ENCODE data around the gene LGMN.

Gene LGMN

GRCh38 chr14:92701826-92702225 lies 46.6 kb downstream of the LGMN start:
- H3K9ac ChIP-seq (ENCODE audit: low read length): no peak overlapping the region
- H3K4me1 ChIP-seq (ENCODE audit: control insufficient read depth, insufficient read depth, low read length): no peaks in the 10 kb centered on the region
- H3K27me3 ChIP-seq (ENCODE audit: control insufficient read depth, insufficient read depth, low read length): no peaks in the 10 kb centered on the region
- H3K36me3 ChIP-seq (ENCODE audit: control insufficient read depth, insufficient read depth, low read length): peaks cover 12% of the 10 kb centered on the region
- H3K4me3 ChIP-seq (ENCODE audit: low read length): no peak overlapping the region
- H3K9me3 ChIP-seq (ENCODE audit: control insufficient read depth, low read length): no peaks in the 10 kb centered on the region

GRCh38 chr14:92698393-92698792 lies 50.0 kb downstream of the LGMN start:
- Histone ChIP-seq H3K4me3 (ENCODE audit: low read length) (no peak overlapping the region), H3K4me1 (ENCODE audit: control insufficient read depth, insufficient read depth, low read length) (peaks cover 1% of the 10 kb centered on the region), H3K9me3 (ENCODE audit: control insufficient read depth, low read length) (no peaks in the 10 kb centered on the region), H3K9ac (ENCODE audit: low read length) (no peak overlapping the region), H3K27me3 (ENCODE audit: control insufficient read depth, insufficient read depth, low read length) (no peaks in the 10 kb centered on the region), H3K36me3 (ENCODE audit: control insufficient read depth, insufficient read depth, low read length) (peaks cover 4% of the 10 kb centered on the region)

GRCh38 chr14:92696366-92696765 lies 52.1 kb downstream of the LGMN start:
- Histone ChIP-seq H3K4me1 (ENCODE audit: control insufficient read depth, insufficient read depth, low read length) (peaks cover 11% of the 10 kb centered on the region), H3K4me3 (ENCODE audit: low read length) (no peak overlapping the region), H3K9me3 (ENCODE audit: control insufficient read depth, low read length) (no peaks in the 10 kb centered on the region), H3K27me3 (ENCODE audit: control insufficient read depth, insufficient read depth, low read length) (no peaks in the 10 kb centered on the region), H3K36me3 (ENCODE audit: control insufficient read depth, insufficient read depth, low read length) (no peaks in the 10 kb centered on the region), H3K9ac (ENCODE audit: low read length) (no peak overlapping the region)

- H3K4me1 ChIP-seq (ENCODE audit: control insufficient read depth, insufficient read depth, low read length): peaks cover 11% of the 10 kb centered on the region
- H3K36me3 ChIP-seq (ENCODE audit: control insufficient read depth, insufficient read depth, low read length): no peaks in the 10 kb centered on the region
- no peak overlapping the region for H3K4me3 ChIP-seq (ENCODE audit: low read length)
These were observed 52.9 kb downstream of the LGMN start for GRCh38 chr14:92695562-92695961.

GRCh38 chr14:92694807-92695206 lies 53.6 kb downstream of the LGMN start:
- Histone ChIP-seq H3K4me3 (ENCODE audit: low read length) (no peak overlapping the region), H3K9me3 (ENCODE audit: control insufficient read depth, low read length) (no peaks in the 10 kb centered on the region), H3K9ac (ENCODE audit: low read length) (no peak overlapping the region), H3K36me3 (ENCODE audit: control insufficient read depth, insufficient read depth, low read length) (no peaks in the 10 kb centered on the region), H3K4me1 (ENCODE audit: control insufficient read depth, insufficient read depth, low read length) (peaks cover 15% of the 10 kb centered on the region), H3K27me3 (ENCODE audit: control insufficient read depth, insufficient read depth, low read length) (no peaks in the 10 kb centered on the region)

More at GRCh38 chr14:92695562-92695961, 52.9 kb downstream of the LGMN start:
- H3K27me3 ChIP-seq (ENCODE audit: control insufficient read depth, insufficient read depth, low read length): no peaks in the 10 kb centered on the region
- H3K9ac ChIP-seq (ENCODE audit: low read length): no peak overlapping the region
- H3K9me3 ChIP-seq (ENCODE audit: control insufficient read depth, low read length): no peaks in the 10 kb centered on the region

GRCh38 chr14:92693998-92694795 lies 54.2 kb downstream of the LGMN start:
- no peaks in the 10 kb centered on the region for H3K36me3 ChIP-seq (ENCODE audit: control insufficient read depth, insufficient read depth, low read length)
- H3K4me1 ChIP-seq (ENCODE audit: control insufficient read depth, insufficient read depth, low read length): peaks cover 15% of the 10 kb centered on the region
- H3K27me3 ChIP-seq (ENCODE audit: control insufficient read depth, insufficient read depth, low read length): no peaks in the 10 kb centered on the region
- H3K9me3 ChIP-seq (ENCODE audit: control insufficient read depth, low read length): no peaks in the 10 kb centered on the region
- H3K9ac ChIP-seq (ENCODE audit: low read length): no peak overlapping the region
- H3K4me3 ChIP-seq (ENCODE audit: low read length): no peak overlapping the region

- no peaks in the 10 kb centered on the region for H3K9me3 ChIP-seq (ENCODE audit: control insufficient read depth, low read length)
- H3K36me3 ChIP-seq (ENCODE audit: control insufficient read depth, insufficient read depth, low read length): no peaks in the 10 kb centered on the region
- no peak overlapping the region for H3K9ac ChIP-seq (ENCODE audit: low read length)
- no peak overlapping the region for H3K4me3 ChIP-seq (ENCODE audit: low read length)
- H3K27me3 ChIP-seq (ENCODE audit: control insufficient read depth, insufficient read depth, low read length): no peaks in the 10 kb centered on the region
- H3K4me1 ChIP-seq (ENCODE audit: control insufficient read depth, insufficient read depth, low read length): peaks cover 24% of the 10 kb centered on the region
These were observed 55.6 kb downstream of the LGMN start for GRCh38 chr14:92692822-92693226.

GRCh38 chr14:92690171-92691011 lies 58.0 kb downstream of the LGMN start:
- no peaks in the 10 kb centered on the region for H3K27me3 ChIP-seq (ENCODE audit: control insufficient read depth, insufficient read depth, low read length)
- H3K4me1 ChIP-seq (ENCODE audit: control insufficient read depth, insufficient read depth, low read length): peaks cover 40% of the 10 kb centered on the region
- H3K4me3 ChIP-seq (ENCODE audit: low read length): no peak overlapping the region
- no peaks in the 10 kb centered on the region for H3K9me3 ChIP-seq (ENCODE audit: control insufficient read depth, low read length)
- no peaks in the 10 kb centered on the region for H3K36me3 ChIP-seq (ENCODE audit: control insufficient read depth, insufficient read depth, low read length)
- H3K9ac ChIP-seq (ENCODE audit: low read length): no peak overlapping the region

- Histone ChIP-seq H3K9ac (ENCODE audit: low read length) (no peak overlapping the region), H3K4me1 (ENCODE audit: control insufficient read depth, insufficient read depth, low read length) (peaks cover 48% of the 10 kb centered on the region), H3K36me3 (ENCODE audit: control insufficient read depth, insufficient read depth, low read length) (no peaks in the 10 kb centered on the region), H3K27me3 (ENCODE audit: control insufficient read depth, insufficient read depth, low read length) (no peaks in the 10 kb centered on the region), H3K9me3 (ENCODE audit: control insufficient read depth, low read length) (no peaks in the 10 kb centered on the region), H3K4me3 (ENCODE audit: low read length) (no peak overlapping the region)
These were observed 59.7 kb downstream of the LGMN start for GRCh38 chr14:92688434-92689375.

GRCh38 chr14:92687681-92688433 lies 60.6 kb downstream of the LGMN start:
- Histone ChIP-seq H3K27me3 (ENCODE audit: control insufficient read depth, insufficient read depth, low read length) (no peaks in the 10 kb centered on the region), H3K9ac (ENCODE audit: low read length) (no peak overlapping the region), H3K36me3 (ENCODE audit: control insufficient read depth, insufficient read depth, low read length) (no peaks in the 10 kb centered on the region)

GRCh38 chr14:92686900-92687427 lies 61.5 kb downstream of the LGMN start:
- Histone ChIP-seq H3K27me3 (ENCODE audit: control insufficient read depth, insufficient read depth, low read length) (no peaks in the 10 kb centered on the region), H3K36me3 (ENCODE audit: control insufficient read depth, insufficient read depth, low read length) (no peaks in the 10 kb centered on the region), H3K9me3 (ENCODE audit: control insufficient read depth, low read length) (no peaks in the 10 kb centered on the region), H3K9ac (ENCODE audit: low read length) (no peak overlapping the region), H3K4me1 (ENCODE audit: control insufficient read depth, insufficient read depth, low read length) (peaks cover 36% of the 10 kb centered on the region), H3K4me3 (ENCODE audit: low read length) (no peak overlapping the region)

More at GRCh38 chr14:92687681-92688433, 60.6 kb downstream of the LGMN start:
- Histone ChIP-seq H3K9me3 (ENCODE audit: control insufficient read depth, low read length) (no peaks in the 10 kb centered on the region), H3K4me3 (ENCODE audit: low read length) (no peak overlapping the region), H3K4me1 (ENCODE audit: control insufficient read depth, insufficient read depth, low read length) (peaks cover 42% of the 10 kb centered on the region)

Data from mucosa of stomach (tissue), 1 donor.